ENCODE measurements around the gene TMEM38B.

DNA sequence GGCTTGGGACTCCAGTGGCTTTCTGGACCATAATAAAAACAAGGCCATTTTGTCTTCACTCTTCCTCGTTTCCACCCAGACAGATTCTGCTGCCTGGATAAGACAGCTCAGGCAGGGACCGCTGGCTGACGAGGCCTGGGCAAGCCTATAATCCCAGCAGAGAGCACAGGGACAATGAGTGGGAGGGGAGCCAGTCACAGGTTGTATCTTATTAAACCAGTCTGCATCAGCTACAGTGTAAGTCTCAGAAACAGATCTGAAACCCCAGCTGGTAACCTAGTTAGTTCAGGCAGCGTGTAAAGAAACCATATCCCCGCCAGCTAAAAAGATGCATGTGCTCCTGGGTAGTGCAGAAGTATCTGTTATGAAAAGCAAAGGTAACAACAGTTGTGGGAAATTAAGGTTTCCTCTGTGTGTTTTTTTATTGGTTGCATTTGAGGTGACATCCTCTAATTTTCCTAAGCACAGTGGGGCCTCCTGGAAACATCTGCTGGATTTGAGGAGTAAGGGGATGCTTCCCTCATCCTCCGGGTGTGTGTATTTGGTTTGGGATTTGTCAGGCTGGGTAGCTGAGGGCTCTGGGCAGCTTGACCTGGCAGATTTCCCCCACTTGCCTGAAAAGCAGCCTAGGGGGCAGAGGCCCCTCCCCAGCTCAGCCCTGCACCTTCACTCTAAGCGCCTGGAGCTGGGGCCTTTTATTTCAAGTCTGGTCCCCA lies 47.3 kb upstream of the TMEM38B start:
- TF ChIP-seq YY1 (IDR thresholded peaks at IDR 0.05; ENCODE audit: insufficient read depth, insufficient read length) (no peak), ZNF274 (IDR thresholded peaks at IDR 0.05; ENCODE audit: low read depth, low read length) (no peak)

Measured in NT2/D1 (cell line).